Measurements from ENCODE around the gene FILIP1L.

The FILIP1L gene

GRCh38 chr3:100124201-100124761, 10.0 kb upstream of the FILIP1L start:
- DNase-seq: peak; percentile 7

DNA sequence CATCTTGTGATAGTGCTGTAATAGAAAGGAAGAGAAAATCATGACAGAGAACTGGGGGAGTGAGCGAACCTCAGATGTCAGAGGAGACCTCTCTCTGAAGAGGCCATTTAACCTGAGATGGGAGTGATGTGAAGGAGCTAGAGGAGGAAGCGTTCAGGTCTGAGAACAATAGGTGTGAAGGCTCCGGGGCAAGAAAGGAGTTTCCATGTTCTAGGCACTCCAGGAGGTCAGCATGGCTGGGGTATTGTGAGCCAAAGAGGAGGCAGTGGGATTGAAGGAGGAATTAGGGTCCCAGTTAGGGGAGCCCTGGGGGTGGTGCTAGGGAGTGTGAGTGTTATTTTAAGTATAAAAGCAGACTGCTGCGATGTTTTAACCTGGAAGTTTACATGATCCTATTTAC, 8.8 kb upstream of the FILIP1L start:
- DNase-seq: no peak

- no peak for DNase-seq
Measured at GRCh38 chr3:100122321-100122720, 8.0 kb upstream of the FILIP1L start.

DNA sequence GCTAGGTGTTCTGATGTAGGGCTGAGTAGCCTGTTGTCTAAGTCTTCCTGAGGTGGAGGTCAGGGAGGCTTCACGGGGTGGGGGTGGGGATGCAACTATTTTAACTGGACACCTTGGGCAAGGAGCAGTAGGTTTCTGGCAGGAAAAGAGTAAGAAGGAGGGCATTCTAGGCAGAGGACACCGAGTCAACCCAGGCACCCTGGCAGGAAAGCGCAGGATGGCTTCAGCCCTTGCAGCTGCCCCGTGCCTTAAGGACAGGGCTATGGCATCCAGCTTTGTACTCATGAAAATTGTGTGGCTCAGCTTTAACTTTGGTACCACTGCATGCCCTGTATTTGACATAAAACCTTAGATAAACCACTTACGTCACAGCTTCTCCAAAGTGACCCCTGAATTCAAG, 6.4 kb upstream of the FILIP1L start:
- no peak for DNase-seq

- DNase-seq: no peak
Measured at GRCh38 chr3:100120012-100120411, 5.7 kb upstream of the FILIP1L start.

DNA sequence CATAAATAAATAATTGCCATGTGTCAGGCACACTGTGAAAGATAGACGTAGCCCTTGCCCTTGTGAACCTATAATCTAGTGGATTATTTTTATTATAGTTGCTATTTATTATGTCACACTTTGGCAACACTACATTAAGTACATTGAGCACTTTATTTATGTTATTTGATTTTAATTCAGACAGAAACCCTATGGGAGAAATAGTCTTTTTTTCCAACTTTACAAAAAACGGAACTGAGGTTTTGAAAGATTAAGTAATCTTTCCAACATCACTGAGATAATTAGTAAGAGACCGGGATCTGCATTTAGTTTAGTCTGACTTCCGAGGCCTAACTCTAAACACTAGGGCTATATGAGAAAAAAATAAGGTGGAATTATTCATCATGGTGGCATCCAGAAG, 2.8 kb upstream of the FILIP1L start:
- DNase-seq: no peak

DNA sequence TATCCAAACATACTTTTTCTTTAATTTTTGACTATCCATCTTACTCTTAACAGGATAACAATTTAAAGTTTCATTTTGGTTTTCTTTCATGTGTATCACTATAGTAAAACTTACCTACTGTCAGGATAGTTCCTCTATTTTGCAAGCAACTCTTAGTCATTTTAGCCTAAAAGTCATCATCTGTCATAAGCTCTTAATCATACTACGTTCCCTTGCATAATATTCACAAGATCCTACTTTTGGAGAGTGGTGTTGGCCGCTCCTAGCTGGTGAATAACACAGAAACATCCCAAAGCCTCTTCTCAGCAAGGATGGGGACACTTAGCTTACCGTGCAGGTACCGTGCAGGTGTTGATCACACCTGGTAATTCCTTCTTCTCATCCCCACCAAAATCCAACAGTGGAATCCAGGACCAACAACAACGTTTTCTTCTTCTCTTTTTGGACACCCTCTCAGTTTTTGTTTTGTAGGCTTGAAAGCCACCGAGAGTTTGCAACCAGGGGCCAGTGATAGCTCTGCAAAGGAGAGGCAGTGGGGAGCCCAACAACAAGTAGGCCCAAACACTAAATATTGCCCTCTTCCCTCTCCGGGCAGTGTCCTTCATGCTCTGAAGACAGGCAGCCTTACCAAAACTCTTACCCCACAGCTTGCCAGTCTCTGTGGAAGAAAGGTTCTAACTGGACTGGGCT, 433 bp downstream of the FILIP1L start:
- DNase-seq: no peak

DNA sequence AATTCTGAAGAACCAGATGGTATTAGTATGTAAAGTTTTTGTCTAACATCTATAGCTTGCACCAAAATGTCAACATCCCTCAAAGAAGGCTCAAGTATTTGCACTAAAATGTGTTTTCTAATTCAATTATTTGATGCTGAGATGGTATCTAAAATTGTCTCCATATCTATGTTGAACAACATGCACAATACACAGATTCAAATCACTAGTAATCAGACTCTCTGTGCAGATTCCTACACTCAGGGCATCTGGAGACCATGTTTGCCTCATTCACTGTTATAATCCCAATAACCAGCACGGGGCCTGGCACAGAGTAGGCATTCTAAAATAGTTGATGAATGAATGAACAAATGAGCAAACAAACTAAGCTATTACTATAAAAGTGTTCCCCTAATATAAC, 2.6 kb downstream of the FILIP1L start:
- no peak for DNase-seq

- DNase-seq: no peak
Measured at GRCh38 chr3:100110162-100110561, 4.1 kb downstream of the FILIP1L start.

DNA sequence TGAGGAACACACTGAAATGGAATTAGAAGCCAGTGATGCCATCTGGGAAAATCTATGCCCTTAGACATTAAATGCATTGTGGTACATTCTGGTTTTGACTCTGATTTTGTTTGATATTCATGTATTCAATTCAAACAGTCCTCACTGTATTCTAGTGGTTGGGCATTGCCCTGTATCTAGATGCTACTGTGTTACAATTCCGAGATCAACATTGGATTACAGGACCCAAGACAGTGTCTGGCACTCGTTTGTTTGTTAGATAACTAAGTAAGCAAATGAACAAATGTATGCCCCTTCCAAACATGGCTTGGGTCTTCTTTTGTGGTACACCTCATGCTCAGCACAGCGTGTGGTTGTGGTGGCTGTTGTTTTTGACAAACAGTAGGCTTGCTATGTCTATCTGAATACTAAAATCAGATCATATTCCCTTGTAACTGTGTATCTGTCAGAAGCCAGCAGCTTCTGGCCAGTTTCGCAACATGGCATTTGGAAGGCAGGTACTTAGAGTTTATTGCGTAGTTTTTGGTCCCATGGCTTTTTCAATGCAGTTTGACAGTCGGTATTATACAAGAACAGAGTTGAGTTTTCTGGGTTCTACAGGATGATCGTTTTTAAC, 5.7 kb downstream of the FILIP1L start:
- DNase-seq: no peak

GRCh38 chr3:100107221-100107814, 7.0 kb downstream of the FILIP1L start:
- no peak for DNase-seq

DNA sequence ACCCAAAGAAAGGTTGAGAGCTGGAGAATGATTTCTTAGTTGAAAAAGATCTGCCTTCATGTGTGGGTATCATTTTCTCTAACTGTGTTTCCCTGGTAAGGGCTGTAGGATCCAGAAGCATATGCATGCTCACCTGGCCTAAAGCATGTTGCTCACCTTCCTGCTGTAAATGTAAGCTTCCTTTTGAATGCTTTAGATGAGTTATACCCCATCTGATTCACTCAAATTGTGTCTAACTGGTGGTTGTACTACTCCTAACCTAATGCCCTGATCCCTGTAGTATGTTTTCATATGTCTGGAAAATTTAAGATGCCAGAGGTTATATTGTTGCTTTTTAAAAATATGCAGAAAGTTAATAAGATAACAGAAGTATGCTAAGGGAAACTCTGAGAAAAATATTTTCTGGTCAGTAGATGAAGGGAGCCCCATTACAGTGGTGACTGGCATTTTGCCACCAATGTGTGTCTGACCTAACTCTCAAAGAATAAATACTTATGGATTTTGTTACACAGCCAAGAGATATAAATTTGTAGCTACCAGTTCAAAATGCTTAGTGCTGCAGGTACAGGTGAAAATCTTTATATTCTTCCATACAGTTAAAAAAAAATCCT, 7.7 kb downstream of the FILIP1L start:
- no peak for DNase-seq

DNA sequence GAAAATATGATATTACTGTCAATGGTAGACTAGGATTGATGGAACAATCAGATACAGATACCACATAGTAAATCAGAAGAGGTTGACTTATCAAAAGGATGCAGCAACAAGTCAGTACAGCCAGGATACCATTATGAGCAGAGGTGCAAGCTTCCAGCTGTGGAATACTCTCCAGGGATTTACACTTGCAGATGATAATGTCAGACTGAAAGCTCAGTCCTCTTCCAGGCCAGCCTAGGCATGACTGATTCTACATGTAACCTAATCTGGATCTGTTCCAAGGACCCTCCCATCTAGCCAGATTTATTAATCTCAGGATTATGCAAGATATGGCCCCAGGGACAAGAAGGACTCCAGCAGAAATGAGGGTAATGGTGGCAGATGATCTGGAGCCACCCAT, 8.2 kb downstream of the FILIP1L start:
- DNase-seq: no peak

DNA sequence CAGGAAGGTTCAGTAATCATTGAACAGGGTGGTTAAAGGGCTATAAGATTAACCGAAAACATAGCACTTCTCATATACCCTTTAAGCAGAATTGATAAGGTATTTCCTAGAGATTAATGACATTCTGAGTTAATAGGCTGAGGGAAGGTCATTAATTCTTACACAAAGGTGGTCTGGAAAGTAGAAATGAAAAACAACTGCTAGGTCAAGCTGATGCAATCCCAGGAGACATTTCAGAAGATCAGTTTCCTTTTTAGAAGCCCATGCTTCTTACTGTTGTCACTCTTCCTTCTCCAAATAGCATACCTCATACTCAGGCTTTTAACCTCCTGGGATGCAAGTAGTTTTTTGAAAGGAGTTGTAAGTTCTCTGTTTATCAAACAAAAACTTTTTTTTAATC, 8.8 kb downstream of the FILIP1L start:
- peak; percentile 50 for DNase-seq

- no peak for DNase-seq
Measured at GRCh38 chr3:100104817-100105413, 9.4 kb downstream of the FILIP1L start.

GRCh38 chr3:100104442-100104798, 9.9 kb downstream of the FILIP1L start:
- no peak for DNase-seq

DNA sequence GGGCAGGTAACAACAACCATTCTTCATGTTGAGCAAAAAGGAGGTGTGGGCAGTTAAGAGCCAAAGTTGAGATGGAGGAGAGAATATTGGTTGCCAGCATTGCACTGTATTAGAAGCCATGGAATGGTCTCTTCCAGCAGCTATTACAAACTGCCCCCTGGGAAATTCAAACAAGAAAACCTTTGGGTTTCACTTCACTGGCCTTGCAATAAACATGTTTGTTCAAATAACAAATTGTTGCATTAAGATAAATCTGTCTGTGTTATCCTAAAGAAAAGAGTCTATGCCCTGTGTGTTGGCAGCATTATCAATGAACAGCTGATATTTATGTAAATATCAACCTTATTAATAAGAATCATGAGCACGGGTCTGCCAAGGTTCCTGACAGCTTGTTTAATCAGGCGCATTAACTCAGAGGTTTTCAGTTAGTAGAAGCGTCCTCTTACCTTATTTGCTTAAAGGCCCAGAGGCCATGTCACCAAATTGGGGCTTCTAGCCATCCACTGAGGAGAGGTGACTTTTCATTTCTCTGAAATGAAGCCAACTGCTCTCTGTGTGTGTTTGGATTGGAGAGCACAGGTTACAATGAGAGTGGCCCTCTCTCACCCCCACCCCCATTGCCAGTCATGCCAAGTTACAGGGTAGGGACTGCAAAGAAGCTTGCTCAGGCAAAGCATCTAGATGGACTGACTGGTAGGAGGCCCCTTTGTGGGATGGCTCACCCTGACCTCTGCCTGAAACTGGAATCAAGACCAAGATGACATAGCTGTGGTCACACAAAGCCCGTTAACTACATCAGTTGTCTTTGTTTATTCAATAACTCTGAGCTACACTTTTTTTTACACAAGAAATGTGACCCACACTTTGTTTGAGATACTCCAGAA, 10.5 kb downstream of the FILIP1L start:
- DNase-seq: peak; percentile 31

- DNase-seq: no peak
Measured at GRCh38 chr3:100102757-100103156, 11.5 kb downstream of the FILIP1L start.

DNA sequence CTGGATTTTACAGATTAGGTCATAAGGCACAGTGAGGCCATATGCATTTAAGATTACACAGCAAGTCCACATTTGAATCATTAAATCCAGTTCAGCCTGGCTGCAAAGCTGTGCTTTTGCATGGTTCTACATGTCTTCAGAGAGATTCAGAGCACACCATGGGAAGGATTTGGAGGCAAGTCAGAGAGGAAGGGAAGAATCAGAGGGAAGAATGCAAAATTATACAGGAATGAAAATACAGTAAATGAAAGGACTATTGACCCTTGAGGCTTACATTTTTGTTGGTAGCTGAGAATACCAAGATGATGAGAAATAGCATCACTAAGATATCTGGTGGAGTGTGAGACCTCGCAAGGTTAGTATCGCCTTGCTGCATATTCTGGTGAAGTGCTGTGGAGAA, 13.9 kb downstream of the FILIP1L start:
- DNase-seq: no peak

- no peak for DNase-seq
Measured at GRCh38 chr3:100099621-100100020, 14.7 kb downstream of the FILIP1L start.

DNA sequence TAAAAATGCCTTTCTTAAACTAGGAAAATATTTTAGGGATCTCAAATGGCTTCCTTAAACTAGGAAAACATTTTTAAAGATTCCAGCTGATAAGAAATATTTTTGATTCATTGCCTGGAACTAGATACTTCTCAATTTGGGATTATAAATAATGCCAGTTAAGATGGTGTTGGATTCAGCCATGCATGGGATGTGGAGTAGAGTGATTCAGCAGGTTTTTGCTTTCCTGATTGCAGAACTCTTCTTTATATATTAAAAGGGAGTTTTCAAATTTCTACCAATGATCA, 15.6 kb downstream of the FILIP1L start:
- no peak for DNase-seq

DNA sequence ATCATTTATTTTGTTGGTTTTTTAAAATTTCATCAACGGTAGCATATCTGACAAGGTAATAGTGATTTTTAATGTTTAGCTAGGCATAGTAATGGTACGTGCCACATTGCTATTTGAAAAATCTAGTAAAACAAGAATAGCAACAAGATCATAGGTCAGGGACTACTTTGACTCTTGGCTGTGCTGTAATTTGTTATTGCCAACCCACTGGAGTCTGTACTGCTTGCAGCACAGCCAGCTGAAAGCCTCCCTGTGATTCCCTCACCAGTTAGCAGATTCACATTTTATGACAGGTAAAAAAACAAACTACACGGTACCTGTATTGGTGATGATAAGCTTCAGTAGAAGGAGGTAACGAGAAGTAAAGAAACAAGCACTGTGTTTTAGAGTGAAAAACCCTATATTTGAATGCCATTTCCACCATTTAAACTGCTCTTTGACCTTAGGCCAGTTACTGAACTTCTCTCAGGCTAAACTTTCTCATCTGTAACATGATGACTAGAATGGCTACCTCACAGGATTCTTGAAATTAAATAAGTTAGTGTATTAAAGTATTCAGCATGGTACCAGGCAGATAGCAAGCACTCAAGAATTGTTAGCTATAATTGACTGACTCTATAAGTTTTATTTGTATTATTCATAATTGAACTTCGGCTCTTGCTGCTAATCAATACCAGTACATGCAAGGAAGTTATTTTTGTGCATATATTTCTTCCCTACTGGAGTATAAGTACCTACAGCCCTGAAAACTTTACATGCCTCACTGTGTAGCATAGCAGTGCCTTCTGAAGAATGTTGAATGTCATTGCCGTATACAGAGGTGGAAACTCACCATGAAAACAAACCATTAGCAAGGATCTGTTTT, 16.1 kb downstream of the FILIP1L start:
- DNase-seq: no peak

Measured in activated CD4-positive, alpha-beta T cell treated with anti-CD3 and anti-CD28 coated beads, Interleukin-10, Interleukin-2, amounts not matched to agents 100 ng/mL and 50 ng/mL, durations not matched to agents 16 hours and 8 hours (primary cell).